Left forelimb (tissue), 1 donor: ENCODE data around the gene GOLGA6L6.
"Not testable (repeated sequence)": the region's sequence is repeated elsewhere in the genome, so short reads cannot be mapped to it uniquely, and the experiment has no call there.

Experiments used
- DNase-seq: peaks from one replicate; pipeline ENCODE4 v3.0.0-alpha.2; 2018; ENCODE audit warnings: low spot score

GOLGA6L6 gene

GRCh38 chr15:20541700-20542099 lies at the start of gene GOLGA6L6:
Gene GOLGA6L6, minus strand, starts transcription at chr15:20541800. Its CDS starts 91 bp downstream, at chr15:20541709.
- DNase-seq: not testable (repeated sequence)

GRCh38 chr15:20590069-20590468 lies 48.5 kb upstream of the GOLGA6L6 start:
- not testable (repeated sequence) for DNase-seq

- DNase-seq: not testable (repeated sequence)
Measured at GRCh38 chr15:20586821-20587220, 45.2 kb upstream of the GOLGA6L6 start.

GRCh38 chr15:20582726-20583115 lies 41.1 kb upstream of the GOLGA6L6 start:
- DNase-seq: not testable (repeated sequence)

GRCh38 chr15:20582109-20582725 lies 40.6 kb upstream of the GOLGA6L6 start:
- DNase-seq: not testable (repeated sequence)

- DNase-seq: not testable (repeated sequence)
Measured at GRCh38 chr15:20581261-20582108, 39.9 kb upstream of the GOLGA6L6 start.

GRCh38 chr15:20579662-20580061 lies 38.1 kb upstream of the GOLGA6L6 start:
- DNase-seq: not testable (repeated sequence)

GRCh38 chr15:20551289-20551688 lies 9.7 kb upstream of the GOLGA6L6 start:
- not testable (repeated sequence) for DNase-seq

- not testable (repeated sequence) for DNase-seq
Measured at GRCh38 chr15:20505926-20506658, 35.5 kb downstream of the GOLGA6L6 start.

- DNase-seq: not testable (repeated sequence)
Measured at GRCh38 chr15:20502839-20503238, 38.8 kb downstream of the GOLGA6L6 start.

GRCh38 chr15:20501512-20502222 lies 39.9 kb downstream of the GOLGA6L6 start:
- DNase-seq: not testable (repeated sequence)

GRCh38 chr15:20497781-20498180 lies 43.8 kb downstream of the GOLGA6L6 start:
- not testable (repeated sequence) for DNase-seq

GRCh38 chr15:20493035-20493434 lies 48.6 kb downstream of the GOLGA6L6 start:
- DNase-seq: not testable (repeated sequence)

- not testable (repeated sequence) for DNase-seq
Measured at GRCh38 chr15:20492598-20492997, 49.0 kb downstream of the GOLGA6L6 start.

- not testable (repeated sequence) for DNase-seq
Measured at GRCh38 chr15:20489320-20489719, 52.3 kb downstream of the GOLGA6L6 start.
